Esophagus squamous epithelium (tissue), 4 donors: Measurements from ENCODE around the gene SPATA17.

ENCODE experiments used
- POLR2A ChIP-seq, 4 donors: fragments of 450-650 bp; IDR thresholded peaks; one replicate each; pipeline ENCODE4 v1.6.1; 2017; ENCODE audit warnings: antibody characterized with exemption in 4 of 4, mild to moderate bottlenecking in 4 of 4, moderate library complexity in 3 of 4
- TF ChIP-seq, protein P1 (sequence below), 6 experiments: fragments of 450-650 bp in 4 of 6; fragments of 200-600 bp in 2 of 6; sonication (generic) in 2 of 6; IDR thresholded peaks; one replicate each; pipeline ENCODE4 v1.5.1; 2016 to 2019; ENCODE audit warnings: antibody characterized with exemption in 6 of 6, mild to moderate bottlenecking in 4 of 6, moderate library complexity in 4 of 6

DNA sequence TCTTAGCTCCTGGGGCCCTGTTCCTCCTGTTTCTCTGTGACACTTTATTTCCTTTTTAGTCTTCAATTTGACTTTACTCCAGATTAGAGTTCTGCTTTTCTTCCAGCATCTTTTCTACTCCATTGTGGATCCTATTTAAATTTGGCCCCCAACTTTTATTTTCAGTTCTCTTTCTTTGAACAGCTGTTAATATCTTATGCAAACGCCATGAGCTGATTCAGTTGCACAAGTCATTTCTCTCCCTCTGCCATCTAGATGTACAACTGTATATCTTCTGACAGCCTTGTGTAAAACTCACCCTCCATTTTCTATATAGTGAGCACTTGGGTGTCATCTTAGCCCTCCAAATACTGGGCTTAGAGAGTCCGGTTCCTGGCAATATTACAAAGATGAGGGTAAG is 42.2 kb downstream of the SPATA17 start:
- TF ChIP-seq, protein P1, sequence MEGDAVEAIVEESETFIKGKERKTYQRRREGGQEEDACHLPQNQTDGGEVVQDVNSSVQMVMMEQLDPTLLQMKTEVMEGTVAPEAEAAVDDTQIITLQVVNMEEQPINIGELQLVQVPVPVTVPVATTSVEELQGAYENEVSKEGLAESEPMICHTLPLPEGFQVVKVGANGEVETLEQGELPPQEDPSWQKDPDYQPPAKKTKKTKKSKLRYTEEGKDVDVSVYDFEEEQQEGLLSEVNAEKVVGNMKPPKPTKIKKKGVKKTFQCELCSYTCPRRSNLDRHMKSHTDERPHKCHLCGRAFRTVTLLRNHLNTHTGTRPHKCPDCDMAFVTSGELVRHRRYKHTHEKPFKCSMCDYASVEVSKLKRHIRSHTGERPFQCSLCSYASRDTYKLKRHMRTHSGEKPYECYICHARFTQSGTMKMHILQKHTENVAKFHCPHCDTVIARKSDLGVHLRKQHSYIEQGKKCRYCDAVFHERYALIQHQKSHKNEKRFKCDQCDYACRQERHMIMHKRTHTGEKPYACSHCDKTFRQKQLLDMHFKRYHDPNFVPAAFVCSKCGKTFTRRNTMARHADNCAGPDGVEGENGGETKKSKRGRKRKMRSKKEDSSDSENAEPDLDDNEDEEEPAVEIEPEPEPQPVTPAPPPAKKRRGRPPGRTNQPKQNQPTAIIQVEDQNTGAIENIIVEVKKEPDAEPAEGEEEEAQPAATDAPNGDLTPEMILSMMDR (IDR thresholded peaks at IDR 0.05) = no peak
- no peak for TF ChIP-seq POLR2A (IDR thresholded peaks at IDR 0.05)
